A549 (cell line): ENCODE data around the gene MAP1LC3A. TPM values are rescaled to one million over a fixed set of nuclear protein-coding genes. Genes with fewer than 3 reads are reported as not detected.
A peak's percentile ranks its signal among the peaks of the same experiment; 100 is the strongest.

Experiments
- ATAC-seq, 2 experiments: fragments of 200-7000 bp in 1 of 2; fragments of >200 bp in 1 of 2; cut with Nextera tagmentation in 1 of 2; cut with Tn5 transposase in 1 of 2; 3 replicates each; pipeline versions ENCODE4 v1.8.0 to v1.9.1; 2018 to 2020; ENCODE audit warnings: mild to moderate bottlenecking in 1 of 2, moderate library complexity in 1 of 2
- CTCF ChIA-PET: fragments of 300-600 bp; sonication (Branson Sonifier 250); formaldehyde crosslinking; extraction: SDS; loops from one replicate; lab custom pipeline; 2021; ENCODE audit warnings: antibody characterized with exemption, inconsistent platforms; lab: Yijun Ruan, JAX
- POLR2A ChIA-PET: fragments of 350-600 bp; formaldehyde crosslinking; extraction: SDS; loops from one replicate; lab custom pipeline; 2021; ENCODE audit warnings: antibody characterized with exemption, inconsistent platforms; lab: Yijun Ruan, JAX
- DNase-seq, 2 experiments: peaks; one replicate each; pipeline versions ENCODE4 v3.0.0 to v3.0.0-alpha.2; 2011 to 2016; ENCODE audit warnings: low read depth in 1 of 2, low spot score in 1 of 2
- FAIRE-seq: peaks from 2 replicates; lab custom pipeline; 2011; peaks lifted over from hg19 to GRCh38; lab: Jason Lieb, UNC
- H3K27ac ChIP-seq, 2 experiments: fragments of >200 bp; sonication (Bioruptor Twin); formaldehyde crosslinking; 3 replicates each; pipeline ENCODE4 v1.5.1; 2016 to 2017
- H3K4me1 ChIP-seq: fragments of >200 bp; sonication (Bioruptor Twin); formaldehyde crosslinking; 3 replicates; pipeline ENCODE4 v1.6.1; 2016
- H3K4me2 ChIP-seq: fragments of >200 bp; sonication (Bioruptor Twin); formaldehyde crosslinking; 3 replicates; pipeline ENCODE4 v1.6.1; 2016
- H3K4me3 ChIP-seq: fragments of >200 bp; sonication (Bioruptor Twin); formaldehyde crosslinking; 3 replicates; pipeline ENCODE4 v1.5.1; 2016
- H3K9me3 ChIP-seq: fragments of >200 bp; sonication (Bioruptor Twin); formaldehyde crosslinking; 3 replicates; pipeline ENCODE4 v1.6.1; 2016
- ATOH8 ChIP-seq: fragments of 250-450 bp; sonication (Bioruptor Pico); IDR thresholded peaks from 2 replicates; pipeline ENCODE4 v1.5.0; 2020; ENCODE audit warnings: low read depth, mild to moderate bottlenecking, moderate library complexity
- BHLHE40 ChIP-seq: IDR thresholded peaks from 2 replicates; pipeline ENCODE4 v1.6.1; 2012; ENCODE audit warnings: low read depth, low read length, inconsistent platforms
- CEBPB ChIP-seq, 2 experiments: fragments of >200 bp in 1 of 2; sonication (Bioruptor Twin) in 1 of 2; formaldehyde crosslinking in 1 of 2; IDR thresholded peaks; 2 replicates each; pipeline ENCODE4 v1.6.1; 2012 to 2016
- CHD2 ChIP-seq: fragments of 150-350 bp; IDR thresholded peaks from 2 replicates; pipeline ENCODE4 v1.6.1; 2014; ENCODE audit warnings: low read length; ENCODE audit not compliant: partially characterized antibody
- CTCF ChIP-seq: fragments of >200 bp; sonication (Bioruptor Twin); formaldehyde crosslinking; IDR thresholded peaks from 3 replicates; pipeline ENCODE4 v1.5.1; 2016
- ESRRA ChIP-seq: fragments of 150-350 bp; IDR thresholded peaks from 2 replicates; pipeline ENCODE4 v1.6.1; 2014; ENCODE audit warnings: mild to moderate bottlenecking, low read length, borderline replicate concordance
- JUN ChIP-seq, 2 experiments: fragments of >200 bp; sonication (Bioruptor Twin); formaldehyde crosslinking; IDR thresholded peaks; 2 replicates in 1 of 2; 3 replicates in 1 of 2; pipeline ENCODE4 v1.6.1; 2016 to 2017
- MAX ChIP-seq: IDR thresholded peaks from 2 replicates; pipeline ENCODE4 v1.6.1; 2012
- MAZ ChIP-seq: fragments of 150-350 bp; IDR thresholded peaks from 2 replicates; pipeline ENCODE4 v1.6.1; 2014; ENCODE audit warnings: antibody characterized with exemption, low read depth, low read length, borderline replicate concordance
- NFE2L2 ChIP-seq: fragments of 150-350 bp; conservative IDR thresholded peaks from 2 replicates; pipeline ENCODE4 v1.6.1; 2014; ENCODE audit warnings: low read length
- NPAS2 ChIP-seq: fragments of 250-450 bp; sonication (Bioruptor Pico); IDR thresholded peaks from 2 replicates; pipeline ENCODE4 v1.8.0; 2022; ENCODE audit warnings: mild to moderate bottlenecking, moderate library complexity, borderline replicate concordance
- PHF8 ChIP-seq: fragments of 200-600 bp; sonication (generic); IDR thresholded peaks from 2 replicates; pipeline ENCODE4 v1.6.1; 2016; ENCODE audit warnings: low read depth, mild to moderate bottlenecking, antibody characterized with exemption, moderate library complexity, borderline replicate concordance
- POLR2AphosphoS2 ChIP-seq: conservative IDR thresholded peaks from 2 replicates; pipeline ENCODE4 v1.6.1; 2012; ENCODE audit warnings: low read length, improper control_type of control experiment, inconsistent platforms
- RAD21 ChIP-seq, 2 experiments: fragments of >200 bp in 1 of 2; sonication (Bioruptor Twin) in 1 of 2; formaldehyde crosslinking in 1 of 2; IDR thresholded peaks in 1 of 2; conservative IDR thresholded peaks in 1 of 2; 2 replicates in 1 of 2; 3 replicates in 1 of 2; pipeline ENCODE4 v1.6.1; 2012 to 2018; ENCODE audit warnings: inconsistent platforms in 1 of 2
- RARB ChIP-seq: fragments of 250-450 bp; sonication (Bioruptor Pico); IDR thresholded peaks from 2 replicates; pipeline ENCODE4 v1.8.0; 2021; ENCODE audit warnings: mild to moderate bottlenecking, moderate library complexity
- SMC3 ChIP-seq: fragments of >200 bp; sonication (Bioruptor Twin); formaldehyde crosslinking; IDR thresholded peaks from 3 replicates; pipeline ENCODE4 v1.6.1; 2018; ENCODE audit warnings: inconsistent platforms
- TFCP2L1 ChIP-seq: fragments of 250-450 bp; sonication (Bioruptor Pico); IDR thresholded peaks from 2 replicates; pipeline ENCODE4 v1.5.0; 2021; ENCODE audit warnings: mild to moderate bottlenecking
- TP53 ChIP-seq: fragments of 250-450 bp; sonication (Bioruptor Pico); IDR thresholded peaks from 2 replicates; pipeline ENCODE4 v1.5.0; 2021; ENCODE audit warnings: mild to moderate bottlenecking, moderate library complexity
- ZFP36 ChIP-seq: fragments of 450-650 bp; IDR thresholded peaks from 2 replicates; pipeline ENCODE4 v1.6.1; 2014; ENCODE audit warnings: borderline replicate concordance; ENCODE audit not compliant: partially characterized antibody
- ZNF302 ChIP-seq: fragments of 250-450 bp; sonication (Bioruptor Pico); IDR thresholded peaks from 2 replicates; pipeline ENCODE4 v1.9.0; 2021; ENCODE audit warnings: inconsistent platforms, mild to moderate bottlenecking, moderate library complexity
- ZSCAN20 ChIP-seq: fragments of 250-450 bp; sonication (Bioruptor Pico); IDR thresholded peaks from 2 replicates; pipeline ENCODE4 v1.8.0; 2022; ENCODE audit warnings: mild to moderate bottlenecking, moderate library complexity
- WGBS: methylation state at CpG from one replicate; pipeline ENCODE4 v1.1.6; 2017; ENCODE audit errors: missing lambda C conversion rate; 5-methylcytosine and 5-hydroxymethylcytosine counted together
- polyA plus RNA-seq, 4 experiments: library from polyadenylated mRNA; depleted of rRNA in 3 of 4; stranded (reverse); fragments of >200 nt; fragmentation: RNase III in 1 of 4; extraction: RNeasy Plus Mini Kit Qiagen cat#74134 plus additional on column Dnase treatment in 1 of 4; gene quantifications; 2 replicates in 3 of 4; 3 replicates in 1 of 4; pipeline ENCODE4 v1.2.3, GENCODE V29; 2011 to 2017
- TF ChIP-seq, protein P1 (sequence below): IDR thresholded peaks from 2 replicates; pipeline ENCODE4 v1.6.1; 2012
- TF ChIP-seq, protein P2 (sequence below): fragments of >200 bp; sonication (Bioruptor Twin); formaldehyde crosslinking; IDR thresholded peaks from 3 replicates; pipeline ENCODE4 v1.6.1; 2016

MAP1LC3A gene
- polyA plus RNA-seq, 2 of the 4 experiments (the other 2 are of a cell fraction): 4.3 to 15.7 TPM

- TF ChIP-seq JUN (IDR thresholded peaks at IDR 0.05): no peak
- TF ChIP-seq RAD21 (conservative IDR thresholded peaks at IDR 0.05 in 1 of 2, IDR thresholded peaks at IDR 0.05 in 1 of 2): no peak
- TF ChIP-seq MAX: no peak
- TF ChIP-seq, all 56 proteins: peak for 0
Measured at GRCh38 chr20:34535857-34536256, 22.7 kb upstream of the MAP1LC3A start (continued).

DNA sequence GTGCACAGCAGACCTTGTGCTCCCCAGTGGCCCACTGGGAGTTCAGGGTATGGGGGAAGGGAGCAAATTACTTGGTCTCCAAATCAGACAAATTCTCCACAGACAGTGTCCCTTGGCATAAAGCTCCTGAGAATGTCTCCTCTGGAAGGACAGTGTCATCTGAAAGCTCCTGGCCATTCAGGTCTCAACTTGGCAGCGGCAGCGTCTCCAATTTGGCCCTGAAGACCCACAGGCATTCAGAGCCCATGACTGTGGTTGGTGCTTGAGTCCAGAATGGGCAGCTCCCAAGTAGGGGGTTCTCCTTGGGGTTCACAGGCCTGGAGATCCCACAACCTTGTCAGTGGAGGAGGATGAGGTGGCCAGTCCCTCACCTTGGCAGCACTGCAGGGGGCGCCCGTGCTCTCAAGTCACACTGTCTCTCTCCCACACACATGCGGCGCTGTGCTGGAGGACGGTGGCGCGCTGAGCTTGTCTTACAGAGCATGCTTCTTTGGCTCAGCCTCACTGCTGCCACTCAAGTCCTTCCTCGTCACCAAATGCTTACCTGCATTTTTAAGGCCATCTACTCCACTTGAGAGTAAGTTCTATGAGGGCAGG, 21.6 kb upstream of the MAP1LC3A start:
- Histone ChIP-seq H3K4me2 (no peak overlapping the region), H3K4me3 (no peak overlapping the region), H3K9me3 (no peaks in the 10 kb centered on the region), H3K27ac (no peak overlapping the region), H3K4me1 (no peaks in the 10 kb centered on the region)
- peak in 1 of 2 experiments; percentile 76 for DNase-seq
- peak; percentile 82 to 85 for ATAC-seq
- POLR2A ChIA-PET: no interaction called here
- CTCF ChIA-PET: interaction anchor here (0.5 to 5.3 kb wide), 19 partner anchors 7 to 1215 kb away, joined by 3 to 35 read pairs (median 3); partner anchors contain the start of gene MAP1LC3A
- FAIRE-seq: no peak
- WGBS: 71% methylated on average over 10 of the region's 10 CpGs
- peak; percentile 53; the same call in 2 of the 3 replicates for TF ChIP-seq SMC3
- TF ChIP-seq CTCF: peak; percentile 46
- TF ChIP-seq NFE2L2: no peak
- no peak for TF ChIP-seq RARB (CRISPR knock-in tag)
- TF ChIP-seq, protein P1, sequence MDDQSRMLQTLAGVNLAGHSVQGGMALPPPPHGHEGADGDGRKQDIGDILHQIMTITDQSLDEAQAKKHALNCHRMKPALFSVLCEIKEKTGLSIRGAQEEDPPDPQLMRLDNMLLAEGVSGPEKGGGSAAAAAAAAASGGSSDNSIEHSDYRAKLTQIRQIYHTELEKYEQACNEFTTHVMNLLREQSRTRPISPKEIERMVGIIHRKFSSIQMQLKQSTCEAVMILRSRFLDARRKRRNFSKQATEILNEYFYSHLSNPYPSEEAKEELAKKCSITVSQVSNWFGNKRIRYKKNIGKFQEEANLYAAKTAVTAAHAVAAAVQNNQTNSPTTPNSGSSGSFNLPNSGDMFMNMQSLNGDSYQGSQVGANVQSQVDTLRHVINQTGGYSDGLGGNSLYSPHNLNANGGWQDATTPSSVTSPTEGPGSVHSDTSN: no peak
- TF ChIP-seq ATOH8: no peak
- no peak for TF ChIP-seq ZSCAN20 (CRISPR knock-in tag)
- no peak for TF ChIP-seq ZFP36
- no peak for TF ChIP-seq NPAS2 (CRISPR knock-in tag)
- no peak for TF ChIP-seq TP53 (CRISPR knock-in tag)
- no peak for TF ChIP-seq PHF8
- no peak for TF ChIP-seq ZNF302
- no peak for TF ChIP-seq POLR2AphosphoS2
- no peak for TF ChIP-seq CEBPB (IDR thresholded peaks at IDR 0.05)
- TF ChIP-seq ESRRA: no peak
- TF ChIP-seq BHLHE40: no peak
- peak; percentile 38 to 58; a peak in 3 of 5 replicates for TF ChIP-seq RAD21 (conservative IDR thresholded peaks at IDR 0.05 in 1 of 2, IDR thresholded peaks at IDR 0.05 in 1 of 2)
- no peak for TF ChIP-seq MAZ
- TF ChIP-seq TFCP2L1 (CRISPR knock-in tag): no peak
- TF ChIP-seq, protein P2, sequence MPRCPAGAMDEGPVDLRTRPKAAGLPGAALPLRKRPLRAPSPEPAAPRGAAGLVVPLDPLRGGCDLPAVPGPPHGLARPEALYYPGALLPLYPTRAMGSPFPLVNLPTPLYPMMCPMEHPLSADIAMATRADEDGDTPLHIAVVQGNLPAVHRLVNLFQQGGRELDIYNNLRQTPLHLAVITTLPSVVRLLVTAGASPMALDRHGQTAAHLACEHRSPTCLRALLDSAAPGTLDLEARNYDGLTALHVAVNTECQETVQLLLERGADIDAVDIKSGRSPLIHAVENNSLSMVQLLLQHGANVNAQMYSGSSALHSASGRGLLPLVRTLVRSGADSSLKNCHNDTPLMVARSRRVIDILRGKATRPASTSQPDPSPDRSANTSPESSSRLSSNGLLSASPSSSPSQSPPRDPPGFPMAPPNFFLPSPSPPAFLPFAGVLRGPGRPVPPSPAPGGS: no peak
- no peak for TF ChIP-seq CHD2
